GM12878 (cell line): ENCODE data around the gene VCL. TPM values are rescaled to one million over a fixed set of nuclear protein-coding genes. Genes with fewer than 3 reads are reported as not detected.

Experiments
- ATAC-seq: fragments of 200-7000 bp; cut with Tn5 transposase; 3 replicates; pipeline ENCODE4 v1.9.1; 2020; ENCODE audit warnings: mild to moderate bottlenecking, moderate library complexity
- BruUV-seq: library from RNA; stranded (reverse); fragments of 400-500 nt; replicated peaks from 2 replicates; lab custom pipeline; 2021; lab: Mats Ljungman, UMichigan
- CTCF ChIA-PET: fragments of 300-600 bp; sonication (Branson Sonifier 250); formaldehyde crosslinking; extraction: SDS; loops from one replicate; lab custom pipeline; 2021; ENCODE audit warnings: inconsistent platforms; lab: Yijun Ruan, JAX
- POLR2A ChIA-PET: fragments of 350-600 bp; formaldehyde crosslinking; extraction: SDS; loops from one replicate; lab custom pipeline; 2021; ENCODE audit warnings: inconsistent platforms; lab: Charles Lee
- RAD21 ChIA-PET: fragments of 300-600 bp; sonication (Branson Sonifier 250); formaldehyde crosslinking; loops from one replicate; lab custom pipeline; 2023; ENCODE audit warnings: antibody characterized with exemption; ENCODE audit not compliant: unreplicated experiment; lab: Charles Lee
- SMC1A ChIA-PET: fragments of 300-600 bp; sonication (Branson Sonifier 250); formaldehyde crosslinking; loops from one replicate; lab custom pipeline; 2023; ENCODE audit not compliant: unreplicated experiment, uncharacterized antibody; lab: Charles Lee
- DNase-seq: peaks from one replicate; pipeline ENCODE4 v3.0.0-alpha.2; 2011; ENCODE audit warnings: low read depth, low spot score
- FAIRE-seq: peaks from 3 replicates; lab custom pipeline; 2011; peaks lifted over from hg19 to GRCh38; lab: Jason Lieb, UNC
- H2AFZ ChIP-seq: 2 replicates; pipeline ENCODE4 v1.6.0; 2011; ENCODE audit warnings: low read depth, low read length, control low read depth; ENCODE audit not compliant: control insufficient read depth
- H3K27ac ChIP-seq: 2 replicates; pipeline ENCODE4 v1.5.1; 2011; ENCODE audit warnings: control low read depth; ENCODE audit not compliant: control insufficient read depth, insufficient read depth
- H3K27me3 ChIP-seq, 2 experiments: replicated peaks in 1 of 2; 2 replicates each; pipeline versions ENCODE4 v1.6.0 to v1.6.1; 2011; ENCODE audit warnings: low read length in 1 of 2; ENCODE audit not compliant: control insufficient read depth in 2 of 2, insufficient read depth in 2 of 2
- H3K36me3 ChIP-seq, 2 experiments: 2 replicates each; pipeline ENCODE4 v1.5.1; 2011; ENCODE audit warnings: low read length in 1 of 2; ENCODE audit not compliant: control insufficient read depth in 2 of 2, insufficient read depth in 2 of 2
- H3K4me1 ChIP-seq: 2 replicates; pipeline ENCODE4 v1.6.1; 2011; ENCODE audit warnings: mild to moderate bottlenecking, low read length, moderate library complexity, mixed read lengths; ENCODE audit not compliant: control insufficient read depth, insufficient read depth
- H3K4me2 ChIP-seq: 2 replicates; pipeline ENCODE4 v1.6.0; 2011; ENCODE audit warnings: control low read depth; ENCODE audit not compliant: control insufficient read depth, insufficient read depth
- H3K4me3 ChIP-seq: fragments of 200-600 bp; sonication (generic); 2 replicates; pipeline ENCODE4 v1.5.1; 2016
- H3K79me2 ChIP-seq: 2 replicates; pipeline ENCODE4 v1.6.0; 2011; ENCODE audit warnings: low read length; ENCODE audit not compliant: control insufficient read depth, insufficient read depth
- H3K9ac ChIP-seq: 2 replicates; pipeline ENCODE4 v1.8.0; 2011; ENCODE audit warnings: low read length, control low read depth, mixed read lengths; ENCODE audit not compliant: control insufficient read depth, insufficient read depth
- H3K9me3 ChIP-seq: replicated peaks from 3 replicates; pipeline ENCODE4 v1.5.1; 2011; ENCODE audit warnings: mild to moderate bottlenecking, low read length; ENCODE audit not compliant: control insufficient read depth, insufficient read depth
- H4K20me1 ChIP-seq: 2 replicates; pipeline ENCODE4 v1.6.0; 2011; ENCODE audit not compliant: control insufficient read depth, insufficient read depth
- ATF3 ChIP-seq: IDR thresholded peaks from 2 replicates; pipeline ENCODE4 v1.6.1; 2011; ENCODE audit warnings: low read depth, mild to moderate bottlenecking, low read length, moderate library complexity, borderline replicate concordance; ENCODE audit errors: extremely low read depth
- CHD2 ChIP-seq: IDR thresholded peaks from 2 replicates; pipeline ENCODE4 v1.6.1; 2011; ENCODE audit warnings: low read depth, low read length, improper control_type of control experiment, borderline replicate concordance
- NBN ChIP-seq: fragments of 450-650 bp; IDR thresholded peaks from 2 replicates; pipeline ENCODE4 v1.6.1; 2016
- NRF1 ChIP-seq: conservative IDR thresholded peaks from 2 replicates; pipeline ENCODE4 v1.6.1; 2011; ENCODE audit warnings: mild to moderate bottlenecking, low read depth, low read length, improper control_type of control experiment
- POLR2A ChIP-seq: IDR thresholded peaks from 2 replicates; pipeline ENCODE4 v1.6.1; 2011; ENCODE audit warnings: low read depth, mild to moderate bottlenecking, low read length
- YBX1 ChIP-seq: fragments of 450-650 bp; IDR thresholded peaks from 2 replicates; pipeline ENCODE4 v1.6.1; 2016; ENCODE audit warnings: antibody characterized with exemption
- ZBTB11 ChIP-seq: fragments of 450-650 bp; formaldehyde crosslinking; IDR thresholded peaks from 2 replicates; pipeline ENCODE4 v1.5.0; 2022; ENCODE audit warnings: mild to moderate bottlenecking, missing genetic modification characterization
- WGBS: methylation state at CpG from one replicate; pipeline ENCODE4 v1.1.6; 2016; ENCODE audit warnings: low lambda C conversion rate; ENCODE audit not compliant: insufficient replicate concordance, insufficient coverage; ENCODE audit errors: missing lambda C conversion rate; 5-methylcytosine and 5-hydroxymethylcytosine counted together
- in situ Hi-C: fragments of 300-500 bp; cut with MboI; formaldehyde crosslinking; loops from 9 replicates; pipeline ENCODE4 v1.14.3; 2018; ENCODE audit warnings: mixed read lengths
- intact Hi-C: fragments of 100-400 bp; cut with micrococcal nuclease; formaldehyde crosslinking; loops from one replicate; pipeline ENCODE4 v1.14.2; 2022; ENCODE audit not compliant: unreplicated experiment
- polyA plus RNA-seq, 11 experiments: library from polyadenylated mRNA; depleted of rRNA in 4 of 11; unstranded in 6 of 11; stranded (reverse) in 5 of 11; fragments of >200 nt; fragmentation: Nextera tagmentation in 4 of 11; fragmentation: Illumina TruSeq in 1 of 11; extraction: Ambion mirVana in 4 of 11; extraction: Trizol in 1 of 11; gene quantifications; 1 replicate in 1 of 11; 2 replicates in 10 of 11; pipeline versions ENCODE4 v1.2.1 to v1.2.3, GENCODE V29; 2011 to 2016; ENCODE audit warnings: inconsistent platforms in 2 of 11, missing spikeins in 2 of 11, low read depth in 1 of 11
- total RNA-seq, 4 experiments: library from RNA; depleted of rRNA in 3 of 4; stranded (reverse); fragments of >200 nt in 3 of 4; fragmentation: Illumina TruSeq in 1 of 4; extraction: Trizol in 1 of 4; gene quantifications; 2 replicates each; pipeline versions ENCODE4 v1.2.1 to v1.2.3, GENCODE V29; 2013 to 2021

VCL gene
- total and polyA plus RNA-seq, 10 of the 15 experiments (the other 5 are each of a cell fraction or from before 2014, with no cell fraction given), result 6.7 to 54.6 (median 24.3) TPM

GRCh38 chr10:73967022-73967429 is 30.9 kb upstream of the VCL start:
- no peak overlapping the region for H3K4me2 ChIP-seq
- ChIA-PET RAD21 (no interaction called here), CTCF (interaction anchor here (1.1 to 2.1 kb wide), 3 partner anchors 15 to 87 kb away, joined by 3 to 5 read pairs (median 4); no protein-coding TSS in a partner anchor), SMC1A (interaction anchor here (0.8 to 1.0 kb wide), 3 partner anchors 11 to 112 kb away, joined by 3 read pairs; no protein-coding TSS in a partner anchor), POLR2A (interaction anchor here (1.3 to 1.8 kb wide), 2 partner anchors 7 to 110 kb away, joined by 3 to 4 read pairs; no protein-coding TSS in a partner anchor)
- no peak for FAIRE-seq
- H4K20me1 ChIP-seq, result no peaks in the 10 kb centered on the region
- no peak overlapping the region for H3K4me3 ChIP-seq
- H3K27ac ChIP-seq, result no peak overlapping the region
- ATAC-seq, result no peak
- H3K79me2 ChIP-seq, result no peaks in the 10 kb centered on the region
- WGBS, result 33% methylated on average over 4 of the region's 4 CpGs
- no peaks in the 10 kb centered on the region for H3K9me3 ChIP-seq
- no peak for DNase-seq
- no peak overlapping the region for H2AFZ ChIP-seq
- in situ Hi-C loops, result no loop called here
- H3K27me3 ChIP-seq, result no peaks in the 10 kb centered on the region
- H3K36me3 ChIP-seq, result no peaks in the 10 kb centered on the region
- no peak overlapping the region for H3K9ac ChIP-seq
- H3K4me1 ChIP-seq, result no peaks in the 10 kb centered on the region
- TF ChIP-seq YBX1 (no peak), NBN (no peak), NRF1 (no peak), ZBTB11 (CRISPR knock-in tag) (no peak), POLR2A (no peak), ATF3 (no peak), CHD2 (no peak)
- BruUV-seq, result no TSS peak
- intact Hi-C loops, result no loop called here
